GM19438 (cell line): Measurements from ENCODE around the gene PINK1.

Experiments
- ATAC-seq: cut with Tn5 transposase; IDR thresholded peaks from one replicate; pipeline ENCODE4 v1.9.1; 2021; ENCODE audit warnings: low read depth; ENCODE audit not compliant: unreplicated experiment

Gene PINK1

GRCh38 chr1:20700636-20701215 lies 67.5 kb downstream of the PINK1 start:
- no peak for ATAC-seq
